H1 (cell line): ENCODE measurements around the gene MUC4.

Source experiments
- BCL11A ChIP-seq, 2 experiments: IDR thresholded peaks; one replicate each; pipeline ENCODE4 v1.6.1; 2011; ENCODE audit warnings: low read depth in 2 of 2, low read length in 2 of 2, mild to moderate bottlenecking in 2 of 2
- CTCF ChIP-seq, 3 experiments: IDR thresholded peaks; 1 replicate in 2 of 3; 2 replicates in 1 of 3; pipeline versions ENCODE4 v1.5.1 to v1.6.1; 2011; ENCODE audit warnings: low read length in 3 of 3, mild to moderate bottlenecking in 3 of 3, inconsistent platforms in 2 of 3, low read depth in 1 of 3, moderate library complexity in 1 of 3; ENCODE audit not compliant: insufficient read depth in 1 of 3; ENCODE audit errors: control extremely low read depth in 1 of 3
- EP300 ChIP-seq, 2 experiments: IDR thresholded peaks; 1 replicate in 1 of 2; 2 replicates in 1 of 2; pipeline ENCODE4 v1.6.1; 2011 to 2012; ENCODE audit warnings: low read depth in 2 of 2, low read length in 2 of 2, mild to moderate bottlenecking in 2 of 2, borderline replicate concordance in 1 of 2, inconsistent platforms in 1 of 2, moderate library complexity in 1 of 2
- MAFK ChIP-seq: IDR thresholded peaks from 2 replicates; pipeline ENCODE4 v1.6.1; 2012; ENCODE audit warnings: low read depth, mild to moderate bottlenecking, improper control_type of control experiment, low read length
- SIN3A ChIP-seq, 2 experiments: IDR thresholded peaks in 1 of 2; conservative IDR thresholded peaks in 1 of 2; 2 replicates each; pipeline ENCODE4 v1.6.1; 2011 to 2012; ENCODE audit warnings: low read length in 2 of 2, improper control_type of control experiment in 1 of 2, low read depth in 1 of 2, mild to moderate bottlenecking in 1 of 2
- YY1 ChIP-seq: IDR thresholded peaks from 2 replicates; pipeline ENCODE4 v1.6.1; 2011; ENCODE audit warnings: low read depth, mild to moderate bottlenecking, low read length

- TF ChIP-seq SIN3A (conservative IDR thresholded peaks at IDR 0.05 in 1 of 2, IDR thresholded peaks at IDR 0.05 in 1 of 2; ENCODE audit: low read depth in 1 of 2, low read length in 2 of 2): no peak
- no peak for TF ChIP-seq CTCF (IDR thresholded peaks at IDR 0.05; ENCODE audit: control extremely low read depth in 1 of 3, insufficient read depth in 1 of 3, low read depth in 1 of 3, low read length in 3 of 3)
- TF ChIP-seq BCL11A (IDR thresholded peaks at IDR 0.05; ENCODE audit: low read depth in 2 of 2, low read length in 2 of 2): no peak
- TF ChIP-seq MAFK: no peak
- TF ChIP-seq YY1: no peak
- TF ChIP-seq EP300 (IDR thresholded peaks at IDR 0.05; ENCODE audit: borderline replicate concordance in 1 of 2, low read depth in 2 of 2, low read length in 2 of 2): no peak
These were observed 27.7 kb upstream of the MUC4 start for GRCh38 chr3:195839260-195840010.
